ENCODE data around the gene OR4M2.
"Not testable (repeated sequence)": the region's sequence is repeated elsewhere in the genome, so short reads cannot be mapped to it uniquely, and the experiment has no call there.

The OR4M2 gene, protein sequence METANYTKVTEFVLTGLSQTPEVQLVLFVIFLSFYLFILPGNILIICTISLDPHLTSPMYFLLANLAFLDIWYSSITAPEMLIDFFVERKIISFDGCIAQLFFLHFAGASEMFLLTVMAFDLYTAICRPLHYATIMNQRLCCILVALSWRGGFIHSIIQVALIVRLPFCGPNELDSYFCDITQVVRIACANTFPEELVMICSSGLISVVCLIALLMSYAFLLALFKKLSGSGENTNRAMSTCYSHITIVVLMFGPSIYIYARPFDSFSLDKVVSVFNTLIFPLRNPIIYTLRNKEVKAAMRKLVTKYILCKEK

DNA sequence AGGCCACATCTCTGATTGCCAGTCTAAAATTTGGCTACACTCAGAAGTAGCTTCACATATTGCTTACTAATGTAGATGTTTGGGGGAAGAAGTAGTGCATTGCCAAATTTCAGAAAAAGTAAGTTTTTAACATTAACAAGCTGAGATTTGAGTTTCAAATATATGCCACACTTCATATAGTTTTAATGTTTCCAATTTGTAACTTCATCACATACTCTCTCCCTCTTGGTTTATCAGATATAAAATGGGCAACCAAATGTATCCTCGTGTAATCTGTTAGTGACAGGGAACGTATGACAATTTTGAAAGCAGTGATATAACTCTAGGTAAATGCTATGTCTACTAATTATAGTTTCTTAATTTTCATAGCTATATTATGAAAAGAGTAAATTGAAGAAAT, at the start of gene OR4M2:
Gene OR4M2, plus strand, starts transcription at position 301 of the 400 bp plus-strand sequence. Its CDS starts 98 bp downstream, at position 399.
- DNase-seq = not testable (repeated sequence)

DNA sequence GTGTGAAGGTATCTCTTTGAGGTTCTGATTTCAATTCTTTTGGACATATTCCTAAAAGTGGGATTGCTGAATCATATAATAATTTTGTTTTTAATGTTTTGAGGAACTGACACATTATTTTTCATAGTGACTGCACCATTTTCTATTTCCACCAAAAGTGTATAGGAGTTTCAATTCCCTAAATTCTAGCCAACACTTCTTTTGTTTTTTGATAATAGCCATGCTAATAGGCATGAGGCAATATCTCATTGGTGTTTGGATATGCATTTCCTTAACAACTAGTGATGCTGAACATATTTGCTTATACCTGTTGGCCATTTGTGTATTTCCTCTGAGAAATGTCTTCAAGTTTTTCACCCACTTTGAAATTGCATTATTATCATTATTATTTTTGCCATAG, 11.1 kb upstream of the OR4M2 start:
- not testable (repeated sequence) for DNase-seq

DNA sequence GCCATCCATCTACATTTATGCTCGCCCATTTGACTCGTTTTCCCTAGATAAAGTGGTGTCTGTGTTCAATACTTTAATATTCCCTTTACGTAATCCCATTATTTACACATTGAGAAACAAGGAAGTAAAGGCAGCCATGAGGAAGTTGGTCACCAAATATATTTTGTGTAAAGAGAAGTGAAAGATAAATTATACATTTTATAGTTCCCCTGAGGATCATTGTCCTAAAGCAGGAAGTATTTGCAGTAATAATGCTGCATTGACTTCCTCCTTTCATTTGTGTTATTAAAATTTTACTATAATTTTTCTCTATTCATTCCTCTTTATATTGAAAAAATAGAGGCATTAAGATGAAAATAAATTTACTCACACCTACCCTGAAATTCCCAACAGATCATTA, 1.1 kb downstream of the OR4M2 start:
- not testable (repeated sequence) for DNase-seq

DNA sequence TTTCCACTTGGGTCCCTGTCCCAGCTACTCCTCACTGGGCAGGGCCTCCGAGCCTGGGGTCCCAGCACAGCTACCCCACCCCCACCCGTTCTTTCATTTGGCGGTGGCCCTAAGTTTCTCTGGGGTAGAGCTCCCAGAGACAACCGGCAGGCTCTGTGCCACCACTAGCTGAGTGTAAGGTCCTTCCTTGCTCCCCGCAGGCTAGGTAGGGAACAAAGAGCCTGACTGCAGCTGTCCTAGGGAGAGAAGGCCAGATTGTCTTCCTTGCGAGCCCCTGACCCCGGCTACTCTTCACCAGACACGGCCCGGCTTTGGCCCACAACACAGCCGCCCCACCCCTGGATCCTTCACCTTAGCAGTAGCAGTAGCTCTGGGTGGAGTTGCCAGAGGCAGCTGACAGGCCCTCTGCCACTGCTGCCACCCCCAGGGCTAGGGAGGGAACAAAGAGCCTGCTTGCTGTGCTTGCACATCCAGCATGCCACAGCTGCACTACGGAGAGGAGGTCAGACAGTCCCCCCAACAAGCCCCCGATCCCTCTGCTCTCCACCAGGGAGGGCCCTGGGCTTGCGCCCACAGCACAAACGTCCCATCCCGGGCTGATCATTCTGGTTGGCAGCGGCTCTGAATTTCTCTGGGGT, 18.4 kb downstream of the OR4M2 start:
- not testable (repeated sequence) for DNase-seq

DNA sequence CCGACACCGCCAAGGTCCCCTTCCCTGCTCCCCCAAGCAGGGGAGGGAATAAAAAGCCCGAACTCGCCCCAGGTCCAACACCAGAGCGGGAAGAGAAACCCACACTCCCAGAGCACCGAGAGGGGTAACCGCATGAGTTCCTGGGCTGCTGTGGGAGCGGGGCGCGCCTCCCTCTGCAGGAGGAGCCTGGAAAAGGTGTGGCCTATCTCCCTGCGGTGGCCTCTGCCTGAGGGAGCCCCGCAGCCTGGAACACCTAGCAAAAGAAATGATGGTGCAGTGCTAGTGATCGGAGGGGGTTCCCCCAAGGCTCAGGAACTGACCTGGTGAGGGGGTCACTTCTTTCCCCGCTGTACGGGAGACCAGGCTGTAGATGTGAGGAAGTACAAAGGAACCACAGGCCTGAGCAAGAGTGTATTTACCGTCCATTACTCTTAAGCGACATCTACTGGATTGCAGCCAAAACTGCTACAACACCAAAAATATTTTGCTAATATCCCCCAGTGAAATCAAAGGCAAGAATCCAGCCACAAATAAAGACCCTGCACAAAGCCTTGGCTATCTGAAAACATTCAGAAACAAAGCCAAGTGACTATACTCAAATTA, 19.1 kb downstream of the OR4M2 start:
- DNase-seq = not testable (repeated sequence)

DNA sequence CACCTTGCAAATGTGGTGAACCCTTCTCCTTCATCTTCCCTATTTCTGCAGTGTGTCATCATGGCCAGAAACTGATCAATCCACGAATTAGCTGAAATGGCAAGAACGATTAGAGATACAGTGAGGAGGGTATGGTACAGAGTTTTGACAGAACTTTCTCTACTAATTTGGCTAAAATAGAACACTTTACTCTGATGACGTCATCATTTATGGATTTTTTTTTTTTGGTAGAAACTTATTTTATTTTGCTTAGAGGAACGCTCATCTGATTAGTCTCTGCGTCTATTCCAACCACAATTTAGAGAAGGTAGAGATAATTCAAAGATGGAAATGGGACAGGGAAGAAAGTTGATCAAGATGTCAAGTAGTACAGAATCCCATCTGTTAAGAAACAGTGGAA, 41.7 kb downstream of the OR4M2 start:
- DNase-seq = not testable (repeated sequence)

All from fibroblast of skin of right quadriceps (primary cell).